Measurements from ENCODE around the gene TOMM7. TPM values are rescaled to one million over a fixed set of nuclear protein-coding genes. Genes with fewer than 3 reads are reported as not detected.
"Not testable (repeated sequence)": the region's sequence is repeated elsewhere in the genome, so short reads cannot be mapped to it uniquely, and the experiment has no call there.

Gene TOMM7
- total RNA-seq, 1 donor from 2014 or later, result 650 TPM

DNA sequence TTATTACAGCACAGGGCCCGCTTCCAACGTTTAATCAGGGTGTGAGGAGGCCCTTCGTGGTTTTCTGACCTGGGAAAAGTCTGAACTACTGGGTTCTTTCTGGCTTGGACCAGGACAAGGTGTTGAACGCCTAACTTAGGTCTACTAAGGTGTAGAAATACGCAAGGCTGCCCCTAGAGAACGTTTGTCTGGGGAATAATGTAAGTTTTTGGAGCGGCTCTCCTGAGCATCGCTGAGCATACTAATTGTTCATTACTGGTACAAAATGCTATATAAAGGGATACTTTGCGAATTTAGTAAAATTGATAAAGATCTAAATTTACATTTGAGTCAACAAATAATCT is 32.4 kb upstream of the TOMM7 start:
- ATAC-seq (no peak), DNase-seq (ENCODE audit: missing footprints) (no peak)
- intact Hi-C loops (cut with DNase I), result loop anchor here (2.0 to 10.0 kb wide), 4 partner anchors 32 to 200 kb away; partner anchors contain the start of genes HYCC1, IL6 and TOMM7

DNA sequence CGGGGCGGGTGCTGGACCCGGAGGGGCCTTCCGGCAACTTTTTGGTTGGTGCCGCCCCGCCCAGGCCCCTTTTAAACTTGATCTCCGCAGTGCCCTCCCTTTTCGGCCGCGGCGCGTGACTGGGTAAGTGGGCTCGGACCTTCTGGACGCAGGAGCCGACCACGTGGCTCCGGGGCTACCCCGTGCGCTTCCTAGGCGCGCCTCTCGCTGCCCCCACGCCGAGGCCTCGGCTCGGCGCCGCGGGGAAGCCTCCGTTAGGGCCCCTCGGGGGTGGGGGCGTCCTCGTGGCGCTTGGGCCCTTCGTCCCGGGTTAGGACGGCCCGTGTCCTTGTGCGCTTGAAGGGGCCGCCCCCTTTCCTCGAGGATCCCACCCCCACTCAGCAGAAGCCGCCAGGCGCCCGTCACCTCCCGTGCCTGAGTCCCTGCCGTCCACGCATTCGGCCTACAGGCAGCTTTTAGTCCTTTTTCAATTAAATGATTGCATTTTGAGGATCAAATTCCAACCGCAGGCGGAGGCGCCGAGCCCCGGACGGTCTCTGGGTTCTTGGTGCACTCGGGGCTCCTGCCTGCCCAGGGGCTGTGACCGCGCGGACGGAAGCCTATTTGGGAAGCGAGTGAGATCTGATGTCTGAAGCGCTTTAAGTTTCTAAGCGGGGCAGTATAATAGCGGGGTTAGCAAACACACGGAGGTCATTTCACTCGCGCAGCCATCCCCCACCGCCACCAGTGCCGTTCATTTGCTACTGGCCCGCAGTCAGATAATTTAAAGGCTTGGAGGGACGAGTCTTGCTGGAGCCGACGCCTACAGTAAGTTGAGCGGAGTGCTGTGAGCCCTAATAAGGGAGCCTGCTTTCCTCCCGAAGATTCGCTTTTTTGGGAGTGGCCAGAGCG is 31.8 kb upstream of the TOMM7 start:
- ATAC-seq (peak; percentile 95), DNase-seq (ENCODE audit: missing footprints) (peak; percentile 93)
- intact Hi-C loops (cut with DNase I), result loop anchor here (2.0 to 10.0 kb wide), 6 partner anchors 32 to 292 kb away; partner anchors contain the start of genes HYCC1, IL6 and TOMM7

DNA sequence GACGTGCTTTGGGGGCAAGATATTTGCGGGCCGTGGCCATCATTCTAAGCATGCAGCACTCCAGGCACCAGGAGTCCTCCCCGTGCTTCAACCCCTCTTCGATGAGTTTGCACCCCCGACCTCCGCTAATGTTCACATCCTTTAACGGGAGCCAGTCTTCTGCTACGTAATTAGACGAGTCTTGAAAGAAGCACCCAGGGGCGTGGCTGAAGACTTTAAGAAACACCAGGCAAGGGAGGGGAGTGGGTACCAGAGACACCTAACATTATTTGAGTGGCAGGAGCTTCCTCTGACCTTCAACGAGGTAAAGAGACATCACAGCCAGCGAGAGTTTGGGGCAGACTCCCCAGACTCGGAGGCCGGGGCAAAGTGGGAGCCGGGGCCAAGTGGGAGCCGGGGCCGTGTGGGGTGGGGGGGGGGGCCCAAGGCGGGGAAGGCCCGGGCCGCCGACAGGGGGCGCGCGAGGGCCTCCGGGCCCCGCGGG is 31.1 kb upstream of the TOMM7 start:
- DNase-seq (ENCODE audit: missing footprints), result peak; percentile 66
- ATAC-seq, result peak; percentile 0
- intact Hi-C loops (cut with DNase I), result loop anchor here (2.0 to 10.0 kb wide), 6 partner anchors 31 to 291 kb away; partner anchors contain the start of genes HYCC1, IL6 and TOMM7

DNA sequence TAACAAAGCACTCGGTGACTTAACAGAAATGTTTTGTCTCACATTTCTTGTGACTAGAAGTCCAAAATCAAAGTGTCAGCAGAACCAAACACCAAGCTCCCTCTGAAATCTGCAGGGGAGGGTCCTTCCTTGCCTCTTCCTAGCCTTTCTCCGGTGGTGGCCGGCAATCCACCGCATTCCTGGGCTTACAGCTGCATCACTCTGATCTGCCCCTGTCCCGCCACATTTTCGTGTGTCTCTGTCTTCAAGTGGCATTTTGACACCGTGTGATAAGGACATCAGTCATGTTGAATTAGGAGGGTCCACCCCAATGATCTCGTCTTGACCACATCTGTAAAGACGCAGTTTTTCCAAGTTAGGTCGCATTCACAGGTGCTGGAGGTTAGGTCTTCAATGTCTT is 30.5 kb upstream of the TOMM7 start:
- intact Hi-C loops (cut with DNase I), result loop anchor here (5.0 to 10.0 kb wide), 3 partner anchors 99 to 291 kb away; partner anchors contain the start of gene IL6
- no peak for DNase-seq (ENCODE audit: missing footprints)
- ATAC-seq, result no peak

DNA sequence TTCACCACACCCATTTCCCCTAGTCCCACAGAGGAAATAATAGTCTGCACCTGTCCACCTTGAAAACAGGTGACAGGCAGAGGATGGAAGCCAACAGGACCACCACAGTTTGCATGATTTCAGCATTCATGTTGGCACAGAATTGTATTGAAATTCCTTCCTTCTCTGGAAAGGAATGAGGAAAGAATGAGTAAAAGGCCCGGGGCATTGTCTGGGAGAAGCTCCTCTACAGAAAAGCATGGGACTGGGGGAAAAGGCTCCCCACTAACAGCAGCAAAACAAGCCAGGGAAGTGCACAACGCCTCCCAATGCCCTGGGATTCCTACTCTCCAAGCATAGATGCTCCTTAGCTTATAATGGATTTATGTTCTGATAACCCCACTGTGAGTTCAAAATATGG is 28.5 kb upstream of the TOMM7 start:
- ATAC-seq, result no peak
- intact Hi-C loops (cut with DNase I), result loop anchor here (5.0 to 10.0 kb wide), 3 partner anchors 101 to 289 kb away; partner anchors contain the start of gene IL6

DNA sequence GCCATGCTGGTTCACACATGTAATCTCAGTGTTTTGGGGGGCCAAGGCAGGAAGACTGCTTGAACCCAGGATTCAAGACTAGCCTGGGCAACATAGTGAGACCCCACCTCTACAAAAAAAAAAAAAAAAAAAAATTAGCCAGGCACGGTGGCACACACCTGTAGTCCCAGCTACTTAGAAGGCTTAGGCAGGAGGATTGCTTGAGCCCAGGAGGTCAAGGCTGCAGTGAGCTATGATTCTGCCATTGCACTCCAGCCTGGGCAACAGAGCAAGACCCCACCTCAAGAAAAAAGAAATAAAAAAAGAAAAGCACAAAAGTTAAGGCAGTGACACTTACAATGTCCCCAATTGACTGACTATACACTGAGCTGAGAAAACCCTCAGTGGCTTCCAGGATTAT is 27.7 kb upstream of the TOMM7 start:
- not testable (repeated sequence) for DNase-seq (ENCODE audit: missing footprints); ATAC-seq
- intact Hi-C loops (cut with DNase I), result loop anchor here (5.0 to 10.0 kb wide), 3 partner anchors 102 to 288 kb away; partner anchors contain the start of gene IL6

More for the DNA sequence above, 28.5 kb upstream of the TOMM7 start:
- no peak for DNase-seq (ENCODE audit: missing footprints)

DNA sequence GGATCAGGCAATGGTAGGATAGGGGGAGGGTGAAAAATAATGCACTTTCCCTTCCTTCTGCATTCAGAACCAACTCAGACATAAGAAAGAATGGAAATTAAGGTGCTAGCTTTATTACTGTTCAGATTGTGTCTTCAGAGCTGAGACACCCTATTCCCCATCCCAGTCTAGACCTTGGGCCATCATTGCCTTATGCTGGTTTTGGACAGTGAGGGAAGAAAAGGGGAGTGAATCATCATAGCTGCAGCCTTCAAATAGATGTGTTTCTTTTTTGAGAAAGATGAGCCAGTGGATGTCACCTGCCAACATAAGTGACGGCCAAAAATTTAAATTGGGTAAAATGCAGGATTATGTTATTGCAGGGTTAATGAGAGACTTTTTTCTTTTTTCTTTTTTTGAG is 27.0 kb upstream of the TOMM7 start:
- ATAC-seq (no peak), DNase-seq (ENCODE audit: missing footprints) (no peak)
- intact Hi-C loops (cut with DNase I), result loop anchor here (5.0 to 10.0 kb wide), 3 partner anchors 103 to 287 kb away; partner anchors contain the start of gene IL6

DNA sequence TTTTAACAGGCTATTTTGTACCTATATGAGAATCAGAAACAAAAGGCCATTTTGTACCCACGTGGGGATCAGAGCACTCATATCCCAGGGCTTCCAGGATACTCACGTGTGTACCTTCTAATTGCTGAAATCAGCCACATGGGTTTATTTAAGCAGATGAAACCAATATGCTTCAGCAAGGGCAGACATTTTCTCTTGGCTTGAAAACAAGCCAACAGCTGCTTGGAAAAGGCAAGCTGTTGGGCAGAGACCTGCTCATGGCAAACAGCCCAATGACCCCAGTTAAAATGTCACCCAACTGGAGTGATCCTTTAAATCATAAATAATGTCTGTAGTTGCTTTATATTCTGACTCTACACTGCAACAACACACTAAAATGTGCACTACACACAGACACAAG is 26.5 kb upstream of the TOMM7 start:
- ATAC-seq (no peak), DNase-seq (ENCODE audit: missing footprints) (no peak)
- intact Hi-C loops (cut with DNase I), result no loop called here

DNA sequence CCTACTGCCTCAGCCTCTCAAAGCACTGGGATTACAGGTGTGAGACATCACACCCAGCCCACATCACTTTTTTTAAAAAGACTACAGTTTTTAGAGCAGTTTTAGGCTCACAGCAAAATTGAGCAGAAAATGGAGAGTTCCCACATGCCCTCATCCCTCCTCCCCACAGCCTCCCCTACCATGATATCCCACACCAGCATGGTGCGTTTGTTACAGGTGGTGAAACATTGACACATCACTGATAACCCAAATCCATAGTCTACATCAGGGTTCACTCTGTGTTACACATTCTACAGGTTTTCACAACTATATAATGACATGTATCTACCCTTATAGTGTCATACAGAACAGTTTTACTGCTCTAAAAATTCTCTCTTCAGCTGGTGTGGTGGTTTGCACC is 24.3 kb upstream of the TOMM7 start:
- no peak for ATAC-seq
- intact Hi-C loops (cut with DNase I), result no loop called here
- no peak for DNase-seq (ENCODE audit: missing footprints)

DNA sequence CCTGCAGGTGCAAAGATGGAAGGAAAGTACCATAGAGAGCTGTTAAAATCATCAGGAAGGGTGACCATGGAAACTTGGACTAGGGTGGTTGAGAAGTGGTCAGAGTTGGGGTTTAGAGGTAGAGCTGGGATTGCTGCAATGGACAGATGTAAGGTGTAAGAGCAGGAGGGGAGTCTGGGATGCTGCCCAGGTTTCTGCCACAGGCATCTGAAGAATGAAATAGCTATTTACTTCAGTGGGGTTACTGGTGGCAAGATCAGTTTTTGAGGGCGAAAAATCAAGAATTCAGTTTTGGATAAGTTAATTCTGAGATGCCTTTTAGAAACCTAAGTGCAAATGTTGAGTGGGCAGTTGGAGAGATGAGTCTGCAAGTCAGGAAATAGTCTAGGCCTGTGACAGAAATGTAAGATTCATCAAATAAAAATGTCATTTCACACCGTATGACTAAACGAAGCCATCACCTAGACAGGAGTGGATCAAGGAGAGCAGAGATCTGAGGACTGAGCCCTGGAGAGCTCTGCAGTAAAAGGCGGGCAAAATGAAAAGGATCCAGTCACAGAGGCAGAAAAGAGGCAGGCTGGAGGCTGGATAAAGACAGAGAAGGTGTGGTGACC is 22.7 kb upstream of the TOMM7 start:
- DNase-seq (ENCODE audit: missing footprints) (no peak), ATAC-seq (no peak)
- intact Hi-C loops (cut with DNase I), result no loop called here

DNA sequence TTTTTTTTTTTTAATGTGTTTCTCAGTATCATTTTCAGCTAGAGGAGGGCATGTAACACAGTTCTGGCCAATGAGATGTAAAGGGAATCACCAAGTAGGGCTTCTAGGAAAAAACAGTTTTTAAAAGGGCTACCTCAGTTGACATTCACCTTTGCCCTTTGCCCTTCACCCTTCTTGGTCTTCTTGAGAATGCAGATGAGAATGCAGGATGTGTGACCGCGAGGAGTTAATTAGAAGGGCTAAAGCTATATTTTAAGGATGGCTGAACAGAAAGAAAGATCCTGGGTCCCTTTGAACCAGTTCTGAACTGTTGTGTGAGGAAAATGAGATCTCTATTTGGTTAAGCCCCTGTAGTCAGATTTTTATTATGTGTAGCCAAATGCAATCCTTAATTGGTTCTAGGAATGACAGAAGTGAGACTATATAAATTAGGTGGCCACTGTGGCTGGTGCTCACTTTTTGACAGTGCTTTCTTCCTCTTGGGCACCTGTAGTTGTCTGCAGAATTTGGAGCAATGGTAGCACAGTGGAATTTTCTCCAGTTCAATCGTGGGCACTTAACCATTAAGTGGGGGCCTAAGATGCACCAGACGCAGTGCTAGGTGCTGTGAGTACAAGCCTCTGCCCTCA is 21.1 kb upstream of the TOMM7 start:
- DNase-seq (ENCODE audit: missing footprints) (no peak), ATAC-seq (no peak)
- intact Hi-C loops (cut with DNase I), result no loop called here

DNA sequence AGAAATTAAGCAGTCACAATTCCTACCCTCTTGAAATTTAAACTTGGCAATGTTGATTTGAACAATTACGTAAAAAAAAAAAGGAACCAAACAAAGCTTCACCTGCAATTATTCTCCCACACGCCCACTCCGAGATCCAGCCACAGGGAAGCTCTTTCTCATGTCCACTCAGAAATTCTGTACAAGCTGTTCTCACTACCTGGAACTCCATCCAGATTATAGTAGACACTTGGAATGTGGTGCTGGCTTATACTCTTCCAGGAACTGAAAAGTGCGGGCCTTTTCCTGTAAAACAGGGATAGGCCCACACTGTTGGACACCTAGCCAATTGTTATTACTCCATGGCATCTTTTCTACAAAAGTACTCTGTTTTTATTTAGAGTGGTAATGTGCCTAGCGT is 20.3 kb upstream of the TOMM7 start:
- DNase-seq (ENCODE audit: missing footprints) (no peak), ATAC-seq (no peak)
- intact Hi-C loops (cut with DNase I), result no loop called here

DNA sequence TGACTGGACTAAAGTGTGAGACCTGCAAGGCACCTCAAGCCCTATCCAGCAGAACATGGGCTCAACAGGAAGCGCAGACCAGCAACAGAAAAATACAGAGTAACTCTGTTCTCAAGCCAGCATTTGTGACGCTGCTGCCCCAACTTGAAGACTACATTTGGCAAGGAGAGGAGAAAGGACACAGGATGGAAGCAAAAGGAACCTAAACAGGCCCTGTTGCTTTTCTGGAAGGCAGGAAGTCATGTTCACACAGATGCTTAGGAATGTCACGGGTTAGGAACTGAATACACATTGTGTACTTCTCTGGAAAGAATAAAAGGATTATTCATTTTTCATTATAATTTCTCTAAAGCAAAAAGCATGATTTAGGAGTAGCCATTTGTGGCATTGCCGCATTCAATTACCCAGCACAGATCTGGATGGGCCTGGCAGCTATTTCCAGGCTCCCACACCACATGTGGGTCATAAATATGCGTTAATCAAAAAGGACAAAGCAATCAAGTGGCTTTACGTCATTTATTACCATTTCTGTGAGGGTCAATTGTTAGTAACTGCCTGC is 19.8 kb upstream of the TOMM7 start:
- DNase-seq (ENCODE audit: missing footprints) (no peak), ATAC-seq (peak; percentile 60)
- intact Hi-C loops (cut with DNase I), result no loop called here

DNA sequence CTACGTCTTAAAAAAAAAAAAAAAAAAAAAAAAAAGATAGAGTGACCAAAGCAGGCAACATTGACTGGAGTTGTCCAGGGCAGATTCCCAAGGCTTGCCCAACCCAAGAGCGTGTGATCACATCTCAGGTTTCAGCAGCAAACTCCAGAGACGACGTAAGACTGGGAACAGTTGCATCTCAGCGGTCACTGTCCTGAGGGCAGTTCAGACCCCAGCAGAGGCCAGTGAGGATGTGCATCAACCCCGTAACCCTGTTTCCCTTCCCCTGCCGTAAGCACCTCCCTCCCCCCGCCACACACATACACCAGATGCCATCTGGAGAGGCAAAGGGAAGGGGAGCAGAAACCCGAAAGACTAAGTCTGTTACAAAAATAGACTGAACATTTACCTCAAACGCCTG is 19.3 kb upstream of the TOMM7 start:
- no peak for ATAC-seq
- DNase-seq (ENCODE audit: missing footprints), result no peak

DNA sequence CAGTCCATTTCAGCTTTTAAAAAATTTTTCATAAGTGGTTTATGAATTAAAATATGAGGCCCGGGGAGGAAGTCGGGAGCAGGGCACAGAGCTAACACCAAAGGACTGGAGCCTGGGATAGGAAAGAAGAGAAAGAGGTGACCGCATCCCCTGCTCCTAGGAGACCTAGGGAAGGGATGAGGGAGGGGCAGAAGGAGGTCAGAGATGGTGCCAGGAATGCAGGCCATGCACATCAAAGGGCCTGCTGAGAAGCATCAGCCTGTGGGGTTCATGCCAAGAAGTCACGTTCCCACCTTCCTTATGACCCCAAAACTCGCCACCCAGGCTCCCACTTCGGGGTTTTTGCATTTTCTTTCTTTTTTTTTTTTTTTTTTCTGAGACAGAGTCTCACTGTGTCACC is 14.7 kb upstream of the TOMM7 start:
- ATAC-seq (no peak), DNase-seq (ENCODE audit: missing footprints) (no peak)
- intact Hi-C loops (cut with DNase I), result no loop called here

More for the DNA sequence above, 19.3 kb upstream of the TOMM7 start:
- intact Hi-C loops (cut with DNase I), result no loop called here

DNA sequence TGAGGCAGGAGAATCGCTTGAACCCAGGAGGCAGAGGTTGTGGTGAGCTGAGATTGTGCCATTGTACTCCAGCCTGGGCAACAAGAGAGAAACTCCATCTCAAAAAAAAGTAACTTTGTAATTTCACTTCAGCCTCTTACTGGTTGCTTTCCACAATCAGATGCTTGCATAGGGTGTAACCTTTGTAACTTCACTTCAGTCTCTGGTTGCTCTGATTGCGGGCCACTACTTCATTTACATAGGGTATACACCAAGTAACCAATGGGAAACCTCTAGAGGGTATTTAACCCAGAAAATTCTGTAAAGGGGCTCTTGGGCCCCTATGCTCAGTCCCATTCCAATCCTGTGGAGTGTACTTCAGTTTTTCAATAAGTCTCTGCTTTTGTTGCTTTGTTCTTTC is 13.9 kb upstream of the TOMM7 start:
- ATAC-seq; DNase-seq (ENCODE audit: missing footprints); intact Hi-C loops (cut with DNase I): not testable (repeated sequence)

DNA sequence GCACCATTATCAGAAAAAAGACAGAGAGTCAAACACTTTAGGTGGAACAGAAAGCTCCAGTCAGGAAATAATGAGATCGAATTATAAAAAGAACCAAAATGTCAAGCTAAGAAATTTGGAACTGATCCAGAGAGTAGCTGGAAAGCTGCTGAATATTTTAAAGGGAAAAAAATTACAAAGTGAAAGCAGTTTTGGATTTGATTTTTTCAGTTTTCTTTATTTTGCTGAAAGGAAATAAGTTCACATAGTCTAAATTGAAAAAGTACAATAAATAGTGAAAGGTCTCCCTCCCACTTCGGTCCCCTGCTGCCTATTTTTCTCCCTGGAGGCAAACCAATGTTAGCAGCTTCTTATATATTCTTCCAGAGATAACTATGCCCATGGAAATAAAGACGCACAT is 11.3 kb upstream of the TOMM7 start:
- intact Hi-C loops (cut with DNase I), result no loop called here
- ATAC-seq, result no peak
- DNase-seq (ENCODE audit: missing footprints), result no peak

DNA sequence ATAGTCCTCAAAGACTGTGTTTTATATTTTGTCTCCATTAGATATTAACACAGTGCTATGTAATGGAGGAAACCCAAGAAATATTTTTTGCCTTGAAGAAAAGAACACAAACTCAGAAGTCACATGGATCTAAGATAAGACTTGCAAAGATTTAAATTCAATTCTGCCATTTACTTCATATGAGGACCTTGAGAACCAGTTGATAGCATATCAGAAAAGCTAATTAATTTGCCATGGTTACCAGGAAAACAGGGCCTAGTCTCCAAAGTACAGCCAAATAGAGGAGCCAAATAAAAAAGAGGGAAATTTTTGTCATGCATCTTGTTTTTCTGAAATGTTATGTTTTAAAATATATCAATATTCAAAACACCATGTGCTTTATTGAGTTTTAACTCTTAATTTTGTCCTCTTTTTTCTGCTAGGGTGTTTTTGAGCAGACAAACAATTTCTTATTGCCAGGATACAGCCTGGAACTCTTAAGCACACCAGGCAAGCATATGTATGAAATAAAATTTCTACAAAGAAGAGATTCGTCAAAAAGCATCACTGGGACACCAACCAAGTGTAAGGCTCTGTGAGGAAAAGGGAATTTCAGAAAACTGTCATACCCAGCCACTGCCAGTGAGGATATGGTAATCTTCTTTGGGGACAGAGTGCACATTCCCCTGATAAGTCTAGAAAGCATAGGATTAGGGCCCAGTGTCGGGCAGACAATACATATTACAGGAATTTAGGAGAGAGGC is 10.6 kb upstream of the TOMM7 start:
- no peak for DNase-seq (ENCODE audit: missing footprints)
- no peak for ATAC-seq
- intact Hi-C loops (cut with DNase I), result no loop called here
